DOHH2 (cell line): Measurements from ENCODE around the gene USP12.

ENCODE experiments used
- H3F3A ChIP-seq: fragments of 200-600 bp; sonication (generic), shearing (Covaris generic); 2 replicates; pipeline ENCODE4 v1.6.0; 2016; ENCODE audit warnings: antibody characterized with exemption, mild to moderate bottlenecking; ENCODE audit not compliant: control insufficient read depth, insufficient read depth
- H3K27ac ChIP-seq: fragments of 200-600 bp; sonication (generic); 2 replicates; pipeline ENCODE4 v1.5.1; 2014; ENCODE audit warnings: low read depth, mild to moderate bottlenecking, low read length, moderate library complexity
- H3K27me3 ChIP-seq: fragments of 200-600 bp; sonication (generic); 2 replicates; pipeline ENCODE4 v1.6.1; 2014; ENCODE audit warnings: mild to moderate bottlenecking, low read length, mixed read lengths; ENCODE audit not compliant: control insufficient read depth
- H3K36me3 ChIP-seq: fragments of 200-600 bp; sonication (generic); 2 replicates; pipeline ENCODE4 v1.6.1; 2014; ENCODE audit warnings: mild to moderate bottlenecking, low read length, moderate library complexity, mixed read lengths; ENCODE audit not compliant: control insufficient read depth
- H3K4me1 ChIP-seq: fragments of 200-600 bp; sonication (generic); 2 replicates; pipeline ENCODE4 v1.6.1; 2014; ENCODE audit warnings: mild to moderate bottlenecking, low read length, mixed read lengths; ENCODE audit not compliant: control insufficient read depth
- H3K4me2 ChIP-seq: fragments of 200-600 bp; sonication (generic); 2 replicates; pipeline ENCODE4 v1.6.0; 2014; ENCODE audit warnings: mild to moderate bottlenecking, low read length, moderate library complexity
- H3K4me3 ChIP-seq: fragments of 200-600 bp; sonication (generic); 2 replicates; pipeline ENCODE4 v1.5.1; 2014; ENCODE audit warnings: mild to moderate bottlenecking, low read length, mixed read lengths
- H3K79me2 ChIP-seq: fragments of 200-600 bp; sonication (generic); 2 replicates; pipeline ENCODE4 v1.6.1; 2014; ENCODE audit warnings: mild to moderate bottlenecking, low read length, mixed read lengths; ENCODE audit not compliant: control insufficient read depth
- H3K9me2 ChIP-seq: fragments of 200-600 bp; sonication (generic); replicated peaks from 2 replicates; pipeline ENCODE4 v1.6.1; 2014; ENCODE audit warnings: mild to moderate bottlenecking, low read length, mixed read lengths; ENCODE audit not compliant: control insufficient read depth
- H3K9me3 ChIP-seq: fragments of 200-600 bp; sonication (generic); 2 replicates; pipeline ENCODE4 v1.6.1; 2014; ENCODE audit warnings: antibody characterized with exemption, low read length, mixed read lengths; ENCODE audit not compliant: control insufficient read depth, insufficient read depth
- H4K20me1 ChIP-seq: fragments of 200-600 bp; sonication (generic); 2 replicates; pipeline ENCODE4 v1.6.0; 2014; ENCODE audit warnings: low read depth, mild to moderate bottlenecking, antibody characterized with exemption, low read length, moderate library complexity; ENCODE audit not compliant: control insufficient read depth, insufficient read depth
- CTCF ChIP-seq: fragments of 200-600 bp; sonication (generic); IDR thresholded peaks from one replicate; pipeline ENCODE4 v1.5.1; 2014; ENCODE audit warnings: antibody characterized with exemption, mild to moderate bottlenecking, low read depth, low read length; ENCODE audit not compliant: poor library complexity, severe bottlenecking
- EZH2phosphoT487 ChIP-seq: fragments of 200-600 bp; sonication (generic); IDR thresholded peaks from 2 replicates; pipeline ENCODE4 v1.6.1; 2017; ENCODE audit warnings: borderline replicate concordance, mild to moderate bottlenecking, antibody characterized with exemption, low read length, moderate library complexity, mixed read lengths

USP12 gene

DNA sequence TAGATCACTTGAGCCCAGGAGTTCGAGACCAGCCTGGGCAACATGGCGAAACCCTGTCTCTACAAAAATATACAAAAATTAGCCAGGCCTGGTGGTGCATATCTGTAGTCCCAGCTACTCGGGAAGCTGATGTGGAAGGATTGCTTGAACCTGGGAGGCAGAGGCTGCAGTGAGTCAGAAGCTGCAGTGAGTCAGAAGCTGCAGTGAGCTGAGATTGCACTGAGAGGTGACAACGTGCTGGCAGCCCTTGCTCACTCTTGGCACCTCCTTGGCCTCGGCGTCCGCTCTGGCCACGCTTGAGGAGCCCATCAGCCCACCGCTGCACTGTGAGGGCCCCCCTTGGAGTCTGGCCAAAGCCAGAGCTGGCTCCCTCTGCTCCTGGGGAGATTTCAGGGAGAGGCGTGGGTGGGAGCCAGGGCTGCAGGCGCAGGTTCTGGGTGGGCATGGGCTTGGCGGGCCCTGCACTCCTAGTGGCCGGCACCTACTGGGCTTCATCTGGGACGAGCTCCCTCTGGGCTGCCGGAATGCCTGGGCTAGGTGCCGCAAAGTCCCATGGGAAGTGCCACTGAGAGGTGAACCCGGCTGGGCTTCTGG is 40.3 kb upstream of the USP12 start:
- Histone ChIP-seq H3K79me2 (no peaks in the 10 kb centered on the region), H3K4me1 (no peaks in the 10 kb centered on the region), H3K36me3 (no peaks in the 10 kb centered on the region), H3K27me3 (no peaks in the 10 kb centered on the region), H3K27ac (no peak overlapping the region), H3K9me3 (no peaks in the 10 kb centered on the region), H3K4me3 (no peak overlapping the region), H3K4me2 (no peak overlapping the region), H3F3A (no peaks in the 10 kb centered on the region), H4K20me1 (no peaks in the 10 kb centered on the region), H3K9me2 (no peaks in the 10 kb centered on the region)
- TF ChIP-seq CTCF (no peak), EZH2phosphoT487 (no peak)

GRCh38 chr13:27211271-27211670 is 39.7 kb upstream of the USP12 start:
- TF ChIP-seq CTCF: no peak
- TF ChIP-seq EZH2phosphoT487: no peak
- H3K4me2 ChIP-seq: no peak overlapping the region
- H3K79me2 ChIP-seq: no peaks in the 10 kb centered on the region
- H3K27me3 ChIP-seq: no peaks in the 10 kb centered on the region
- H3K36me3 ChIP-seq: no peaks in the 10 kb centered on the region
- no peak overlapping the region for H3K4me3 ChIP-seq
- no peaks in the 10 kb centered on the region for H3F3A ChIP-seq
- no peaks in the 10 kb centered on the region for H3K9me3 ChIP-seq
- no peaks in the 10 kb centered on the region for H3K9me2 ChIP-seq
- H3K27ac ChIP-seq: no peak overlapping the region
- H3K4me1 ChIP-seq: no peaks in the 10 kb centered on the region
- no peaks in the 10 kb centered on the region for H4K20me1 ChIP-seq

DNA sequence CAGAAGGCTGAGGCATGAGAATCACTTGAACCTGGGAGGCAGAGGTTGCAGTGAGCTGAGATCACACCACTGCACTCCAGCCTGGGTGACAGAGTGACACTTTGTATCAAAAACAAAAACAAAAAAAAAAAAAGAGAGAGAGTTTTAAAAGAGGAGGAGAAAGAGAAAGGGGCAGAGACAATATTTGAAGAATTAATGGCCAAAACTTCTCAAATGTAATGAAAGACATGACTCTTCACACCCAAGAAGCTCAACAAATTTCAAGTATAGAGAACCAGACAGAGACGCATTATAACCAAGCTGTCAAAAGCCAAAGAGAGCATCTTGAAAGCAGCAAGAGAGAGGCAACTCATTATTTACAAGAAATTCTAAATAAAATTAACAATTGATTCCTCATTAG is 36.9 kb upstream of the USP12 start:
- Histone ChIP-seq H3K9me2 (no peaks in the 10 kb centered on the region), H3F3A (no peaks in the 10 kb centered on the region), H3K27ac (no peak overlapping the region), H3K4me1 (no peaks in the 10 kb centered on the region), H4K20me1 (no peaks in the 10 kb centered on the region), H3K36me3 (no peaks in the 10 kb centered on the region), H3K4me2 (no peak overlapping the region), H3K9me3 (no peaks in the 10 kb centered on the region), H3K4me3 (no peak overlapping the region), H3K79me2 (no peaks in the 10 kb centered on the region), H3K27me3 (no peaks in the 10 kb centered on the region)
- TF ChIP-seq EZH2phosphoT487 (no peak), CTCF (no peak)
